ENCODE data around the gene SLC35B4.

Gene SLC35B4

DNA sequence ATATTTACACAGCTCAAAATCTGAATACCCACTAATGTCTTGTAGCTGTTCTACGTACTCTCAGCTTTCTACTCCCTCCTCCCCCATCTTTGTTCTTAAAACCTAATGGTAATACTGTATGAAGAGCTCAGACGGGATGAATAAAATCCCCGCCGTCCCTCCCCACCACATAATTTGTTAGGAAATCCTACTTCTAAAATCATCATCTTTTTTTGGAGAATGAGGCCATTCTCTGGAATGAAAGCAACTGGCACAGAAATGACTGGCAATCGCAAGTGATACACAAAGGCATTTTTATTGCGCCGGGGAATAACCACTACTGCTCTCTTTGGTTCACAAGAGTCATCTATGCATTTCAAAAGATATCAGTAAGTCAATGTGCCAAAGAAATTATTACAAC lies 27.3 kb downstream of the SLC35B4 start:
- DNase-seq: no peak

DNA sequence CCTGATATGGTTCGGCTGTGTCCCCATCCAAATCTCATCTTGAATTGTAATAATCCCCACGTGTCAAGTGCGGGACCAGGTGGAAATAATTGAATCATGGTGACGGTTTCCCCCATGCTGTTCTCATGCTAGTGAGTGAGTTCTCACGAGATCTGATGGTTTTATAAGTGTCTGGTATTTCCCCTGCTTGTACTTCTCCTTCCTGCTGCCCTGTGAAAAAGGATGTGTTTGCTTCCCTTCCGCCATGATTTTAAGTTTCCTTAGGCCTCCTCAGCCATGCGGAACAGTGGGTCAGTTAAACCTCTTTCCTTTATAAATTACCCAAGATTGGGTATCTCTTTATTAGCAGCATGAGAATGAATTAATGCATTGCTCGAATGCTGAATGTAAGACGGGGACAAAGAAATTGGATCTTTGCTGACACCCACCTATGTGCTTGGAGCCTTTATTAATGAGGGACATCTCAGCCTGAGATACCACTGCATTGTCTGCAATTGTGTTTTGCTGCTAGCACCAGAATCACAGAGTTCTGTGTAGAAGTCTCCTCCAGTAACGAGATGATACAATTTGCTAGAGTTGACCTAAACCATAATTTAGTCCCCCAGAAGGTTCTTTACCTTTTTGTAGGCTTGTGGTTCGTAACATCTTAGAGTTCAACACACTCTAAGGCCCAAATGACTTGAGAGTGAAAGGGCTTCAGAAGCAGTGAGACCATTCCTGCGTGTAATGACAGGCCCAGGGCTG lies 28.6 kb downstream of the SLC35B4 start:
- DNase-seq: no peak

DNA sequence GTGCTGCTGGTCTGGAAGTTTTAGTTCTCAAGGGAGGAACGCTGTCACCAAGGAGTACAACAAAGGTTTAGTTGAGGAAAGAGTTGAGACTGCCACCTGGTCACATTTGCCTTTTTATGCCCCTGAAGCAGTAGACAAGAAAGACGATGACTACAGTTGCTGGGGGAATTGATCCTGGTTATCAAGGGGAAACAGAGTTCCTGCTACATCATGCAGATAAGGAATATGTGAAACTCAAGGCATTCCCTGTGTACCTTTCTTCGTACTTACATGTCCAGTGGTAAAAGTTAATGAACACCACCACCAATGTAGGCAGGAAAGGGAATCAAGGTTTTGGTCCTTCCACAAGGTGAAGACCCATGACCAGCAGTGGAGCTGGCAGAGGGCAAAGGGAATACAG lies 31.8 kb downstream of the SLC35B4 start:
- DNase-seq: no peak

DNA sequence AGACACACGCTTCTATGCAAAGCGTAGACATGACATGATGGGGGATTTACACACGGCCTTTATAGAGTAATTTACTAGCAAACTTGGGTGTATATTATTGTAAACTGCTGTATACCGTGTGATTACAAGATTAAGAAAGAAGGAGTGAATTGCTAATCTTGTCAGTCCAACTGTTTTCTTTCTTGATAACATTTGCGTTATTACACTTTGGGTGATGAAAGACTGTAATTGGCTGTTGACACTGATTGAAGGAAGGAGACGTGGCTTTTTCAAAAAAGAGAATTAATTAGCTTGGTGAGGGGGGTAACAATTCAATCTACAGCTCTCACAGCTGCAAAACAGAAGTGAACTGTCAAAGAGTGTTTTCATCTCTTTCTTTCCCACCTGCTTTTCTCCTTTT lies 32.7 kb downstream of the SLC35B4 start:
- no peak for DNase-seq

DNA sequence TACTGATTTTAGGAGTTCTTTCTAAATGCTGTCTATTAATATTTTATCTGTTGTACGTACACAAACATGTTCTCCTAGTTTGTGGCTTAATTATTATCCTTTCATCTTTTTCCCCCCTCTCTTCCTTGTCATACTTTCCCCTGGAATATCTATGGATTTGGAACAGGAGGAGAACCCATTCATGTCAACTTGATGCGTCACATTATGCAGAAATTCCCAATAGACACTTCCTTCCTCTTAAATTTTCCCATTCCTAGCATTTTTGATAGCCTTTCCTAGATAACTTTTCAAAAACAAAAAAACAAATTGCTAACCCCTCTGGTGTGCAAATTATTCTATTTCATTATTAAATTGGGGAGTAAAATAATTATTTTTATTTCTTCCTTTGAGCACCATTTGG lies 36.2 kb downstream of the SLC35B4 start:
- DNase-seq: no peak

DNA sequence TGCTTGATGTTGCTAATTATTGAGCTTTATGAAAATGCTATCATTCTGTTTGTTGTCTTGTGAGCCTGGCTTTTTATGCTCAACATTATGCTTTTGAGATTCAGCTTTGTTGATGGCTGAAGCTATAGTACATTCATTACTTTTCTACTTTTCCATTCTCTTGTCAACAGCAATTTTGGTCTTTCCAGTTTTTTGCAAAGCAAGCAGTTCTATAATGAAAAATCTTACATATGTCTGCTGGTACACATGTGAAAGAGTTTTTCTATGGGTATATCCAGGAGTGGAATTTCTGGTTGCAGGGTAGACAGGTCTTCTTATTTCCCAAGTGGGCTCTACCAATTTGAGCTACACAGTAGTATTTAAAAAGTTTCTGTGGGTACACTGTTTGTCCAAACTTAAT lies 36.8 kb downstream of the SLC35B4 start:
- DNase-seq: no peak

DNA sequence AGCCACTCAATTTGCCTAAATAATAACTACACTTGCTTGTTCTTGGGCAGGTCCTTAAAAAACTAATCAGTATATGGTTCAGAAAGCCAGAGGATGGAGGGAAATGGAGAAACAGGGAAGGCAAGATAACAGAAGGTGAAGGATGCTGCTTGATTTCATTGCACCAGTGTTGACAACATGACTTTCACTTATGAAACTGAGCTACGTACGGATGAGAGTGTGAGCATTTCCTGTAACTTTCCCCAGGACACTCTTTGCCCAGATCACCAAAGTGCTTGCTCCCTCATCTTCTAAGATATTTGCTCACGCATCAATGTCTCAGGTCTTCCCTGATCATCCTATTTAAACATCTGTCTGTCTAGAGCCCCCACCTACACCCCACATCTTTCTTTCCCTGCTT lies 37.4 kb downstream of the SLC35B4 start:
- no peak for DNase-seq

DNA sequence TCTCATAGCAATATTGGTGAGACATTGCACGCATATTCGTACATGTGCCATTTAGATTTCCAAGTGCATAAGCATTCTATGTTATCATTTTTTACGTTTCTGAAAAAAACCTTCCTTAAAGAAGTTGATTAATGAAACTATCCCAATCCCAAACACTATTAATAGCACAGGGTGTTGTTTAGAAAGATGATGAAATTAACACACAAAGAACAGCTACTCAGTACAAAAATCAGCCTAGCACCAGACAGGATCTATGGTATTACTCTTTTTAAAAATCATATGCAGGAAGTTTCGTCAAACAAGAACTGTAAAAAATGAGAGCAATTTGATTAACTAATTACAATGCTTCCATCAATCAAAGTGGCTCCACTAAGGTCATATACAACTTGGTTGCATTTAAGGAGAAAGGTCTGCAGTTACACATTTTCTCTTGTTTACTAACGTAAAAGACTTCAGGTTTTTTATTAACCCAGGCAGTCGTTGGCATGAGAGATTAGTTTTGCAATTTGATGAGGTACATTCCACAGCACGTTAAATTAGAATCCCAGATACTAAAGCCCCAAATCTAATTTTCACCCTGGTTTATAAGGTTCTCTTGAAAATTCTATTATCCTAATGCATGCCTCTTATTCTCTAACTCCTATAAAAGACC lies 38.1 kb downstream of the SLC35B4 start:
- DNase-seq: no peak

DNA sequence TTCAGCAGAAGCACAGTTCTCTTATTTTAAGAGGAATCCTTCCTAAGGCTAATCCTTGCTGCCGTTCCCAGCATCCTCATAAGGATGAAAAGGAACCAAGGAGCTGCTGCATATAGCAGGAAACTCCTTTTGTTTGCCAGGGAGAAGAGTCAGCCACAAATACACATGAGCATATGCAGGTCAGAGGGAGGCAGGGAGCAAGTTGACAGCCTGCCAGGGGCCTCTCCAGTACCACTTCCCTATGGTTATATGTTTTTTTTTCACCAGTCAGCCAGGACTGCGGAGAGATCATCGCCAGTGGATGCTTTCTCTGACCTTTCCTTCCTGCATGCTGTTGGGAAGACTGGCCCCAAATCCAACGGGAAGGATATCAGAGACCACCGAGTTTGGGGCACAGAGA lies 39.8 kb downstream of the SLC35B4 start:
- DNase-seq: no peak

DNA sequence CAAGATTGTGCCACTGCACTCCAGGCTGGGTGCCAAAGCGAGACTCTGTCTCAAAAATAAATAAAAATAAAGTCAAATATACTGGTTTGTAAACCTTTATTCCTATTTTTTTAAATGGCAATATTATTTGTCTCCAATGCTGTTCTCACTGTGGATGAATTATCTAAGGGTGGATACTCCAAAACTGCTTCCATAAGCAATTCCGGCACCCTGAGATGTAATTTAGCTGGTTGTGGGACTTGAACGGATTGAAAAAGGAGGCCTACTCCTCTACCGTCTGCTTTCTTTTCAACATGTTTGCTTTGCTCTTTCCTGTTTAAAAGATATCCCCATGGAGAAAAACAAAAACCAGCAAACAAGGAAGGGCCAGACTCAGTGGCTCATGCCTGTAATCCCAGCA lies 54.4 kb downstream of the SLC35B4 start:
- no peak for DNase-seq

DNA sequence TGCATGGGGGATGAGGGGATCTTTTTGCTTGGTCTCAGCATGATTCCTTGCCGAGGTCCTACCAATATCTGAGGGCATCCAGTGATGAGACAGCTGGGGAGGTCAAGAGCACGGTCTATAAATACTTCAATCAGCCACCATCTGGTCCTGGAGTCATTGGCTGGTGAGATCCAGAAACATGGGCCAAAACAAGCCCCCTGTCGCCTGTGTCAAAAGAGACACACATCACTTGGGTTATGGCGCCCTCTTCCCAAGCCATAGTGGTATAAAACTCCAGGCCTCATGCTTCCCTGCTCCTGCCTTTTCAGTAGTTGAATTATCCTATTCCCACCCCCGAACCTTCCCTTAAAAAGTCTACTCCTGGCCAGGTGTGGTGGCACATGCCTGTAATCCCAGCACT lies 60.9 kb downstream of the SLC35B4 start:
- no peak for DNase-seq

DNA sequence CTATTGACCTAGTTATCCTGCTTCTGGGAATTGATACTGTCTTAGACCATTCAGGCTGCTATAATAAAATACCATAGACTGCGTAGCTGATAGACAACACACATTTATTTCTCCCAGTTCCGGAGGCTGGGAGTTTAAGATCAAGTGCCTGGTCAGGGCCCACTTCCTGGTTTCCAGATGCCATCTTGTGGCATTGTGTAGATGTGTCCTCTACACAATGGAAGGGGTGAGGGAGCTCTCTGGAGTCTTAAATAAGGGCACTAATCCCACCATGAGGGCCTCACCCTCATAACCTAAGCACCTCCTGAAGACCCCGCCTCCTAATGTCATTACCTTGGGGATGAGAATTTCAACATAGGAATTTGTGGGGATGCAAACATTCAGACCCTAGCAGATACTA lies 62.4 kb downstream of the SLC35B4 start:
- no peak for DNase-seq

DNA sequence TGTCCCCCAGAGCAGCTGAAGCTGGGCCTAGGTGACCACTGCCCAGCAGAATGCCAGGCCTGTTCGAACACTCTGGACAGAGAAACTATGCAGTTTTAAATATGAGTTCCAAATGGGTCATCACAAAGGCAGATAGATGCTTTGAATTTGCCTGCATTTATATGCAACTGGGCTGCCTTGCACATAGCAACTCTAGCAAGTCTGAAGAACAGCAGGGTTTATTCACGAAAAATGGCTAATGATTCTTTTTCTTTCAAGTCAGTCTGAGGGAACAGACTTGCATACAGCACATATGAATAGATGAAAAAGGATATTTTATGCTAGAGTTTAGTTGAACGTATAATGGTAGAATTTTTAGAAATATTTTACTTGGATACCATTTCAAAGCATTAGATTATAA lies 68.5 kb downstream of the SLC35B4 start:
- DNase-seq: no peak

DNA sequence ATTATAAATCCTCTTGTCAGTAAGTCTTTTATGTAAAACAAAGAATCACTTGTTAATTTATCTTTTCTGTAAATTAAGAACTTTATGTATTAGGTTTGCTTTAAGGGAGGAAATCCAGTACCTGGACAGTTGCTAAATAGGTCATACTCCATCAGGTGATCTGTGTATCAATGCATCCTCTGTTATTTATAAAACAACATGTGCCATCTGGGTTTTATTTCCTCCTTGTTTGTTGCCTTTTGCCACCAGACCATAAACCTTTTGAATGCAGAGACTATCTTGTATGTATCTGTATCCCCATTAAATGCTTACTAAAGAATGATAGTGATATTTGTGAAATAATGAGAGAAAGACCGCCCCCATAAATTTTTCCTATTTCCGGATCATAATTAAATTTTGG lies 70.0 kb downstream of the SLC35B4 start:
- no peak for DNase-seq

DNA sequence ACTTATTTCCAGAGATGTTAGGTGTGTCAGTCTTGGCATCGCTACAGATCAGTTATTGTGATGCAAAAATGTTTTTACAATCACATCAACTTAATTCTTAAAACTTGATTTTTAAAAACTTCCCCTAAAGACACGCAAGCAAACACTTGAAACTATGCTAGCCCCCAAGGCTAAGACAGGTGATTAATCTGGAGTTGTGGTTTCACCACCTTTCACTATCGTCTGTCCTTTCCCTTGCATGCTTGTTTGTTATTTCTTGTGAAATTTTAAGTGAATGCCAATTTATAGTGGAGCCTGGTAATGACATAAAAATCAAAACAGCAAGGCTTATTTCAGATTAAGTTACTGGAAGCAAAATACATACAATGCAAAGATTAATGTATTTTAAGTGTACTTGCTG lies 70.4 kb downstream of the SLC35B4 start:
- no peak for DNase-seq

DNA sequence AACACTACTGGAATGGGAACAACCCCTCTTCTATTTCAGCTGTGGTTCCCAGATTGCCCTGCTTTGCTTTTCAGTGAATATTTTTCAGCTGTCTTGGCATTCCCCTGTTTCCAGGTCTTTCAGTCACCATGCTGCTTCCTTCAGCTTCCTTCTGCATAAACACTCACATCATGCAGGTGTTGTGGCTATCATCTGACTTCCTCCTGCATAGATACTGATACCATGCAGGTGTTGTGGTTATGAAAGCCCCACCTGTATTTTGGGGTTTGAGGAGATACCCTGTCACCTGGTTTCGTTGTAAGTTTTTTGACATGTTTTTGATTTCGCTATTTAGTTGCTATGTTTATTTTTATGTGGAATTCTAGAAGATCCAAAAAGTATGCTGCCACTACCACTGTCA lies 71.5 kb downstream of the SLC35B4 start:
- DNase-seq: no peak

Measured in GOT3 (cell line).